Naive thymus-derived CD4-positive, alpha-beta T cell (primary cell): ENCODE data around the gene SPATA3. TPM values are rescaled to one million over a fixed set of nuclear protein-coding genes. Genes with fewer than 3 reads are reported as not detected.
"Not testable (repeated sequence)": the region's sequence is repeated elsewhere in the genome, so short reads cannot be mapped to it uniquely, and the experiment has no call there.

Experiments
- ATAC-seq: fragments of 150-1000 bp; cut with Tn5 transposase; 2 replicates; pipeline ENCODE4 v1.10.0; 2021; ENCODE audit warnings: mild to moderate bottlenecking, moderate library complexity
- CTCF ChIA-PET: fragments of 350-600 bp; sonication (Branson Sonifier 250); formaldehyde crosslinking; loops from one replicate; lab custom pipeline; 2021; ENCODE audit warnings: antibody characterized with exemption; lab: Charles Lee
- POLR2A ChIA-PET: fragments of 350-600 bp; sonication (Branson Sonifier 250); formaldehyde crosslinking; loops from one replicate; lab custom pipeline; 2021; ENCODE audit warnings: antibody characterized with exemption, inconsistent platforms; lab: Charles Lee
- DNase-seq, 9 donors: peaks; one replicate each; pipeline versions ENCODE4 v3.0.0 to v3.0.0-alpha.2; 2020 to 2022; ENCODE audit warnings: mixed read lengths in 1 of 9
- H3K27ac ChIP-seq: one replicate; pipeline ENCODE4 v1.7.0; 2013; ENCODE audit warnings: mild to moderate bottlenecking, low read depth, low read length, moderate library complexity
- H3K27me3 ChIP-seq, 2 donors: one replicate each; pipeline ENCODE4 v1.7.0; 2013; ENCODE audit warnings: low read length in 2 of 2, mild to moderate bottlenecking in 2 of 2, moderate library complexity in 2 of 2; ENCODE audit not compliant: control insufficient read depth in 2 of 2, insufficient read depth in 2 of 2
- H3K36me3 ChIP-seq, 3 experiments: 1 replicate in 2 of 3; 2 replicates in 1 of 3; pipeline ENCODE4 v1.7.0; 2013; ENCODE audit warnings: low read length in 3 of 3, mild to moderate bottlenecking in 3 of 3, moderate library complexity in 1 of 3; ENCODE audit not compliant: insufficient read depth in 3 of 3, control insufficient read depth in 2 of 3
- H3K4me1 ChIP-seq, 2 donors: one replicate each; pipeline ENCODE4 v1.7.0; 2013; ENCODE audit warnings: low read length in 2 of 2, mild to moderate bottlenecking in 2 of 2, moderate library complexity in 1 of 2; ENCODE audit not compliant: control insufficient read depth in 2 of 2, insufficient read depth in 2 of 2
- H3K4me3 ChIP-seq: 2 replicates; pipeline ENCODE4 v1.7.0; 2013; ENCODE audit warnings: mild to moderate bottlenecking, low read length
- H3K9me3 ChIP-seq, 3 experiments: 1 replicate in 2 of 3; 2 replicates in 1 of 3; pipeline ENCODE4 v1.7.0; 2013; ENCODE audit warnings: low read length in 3 of 3; ENCODE audit not compliant: control insufficient read depth in 2 of 3
- H3K27ac Mint-ChIP-seq, 9 donors: one replicate each; pipeline ENCODE4 v1.8.0; 2020 to 2022; ENCODE audit warnings: mixed read lengths in 9 of 9, mild to moderate bottlenecking in 8 of 9, moderate library complexity in 5 of 9, inconsistent platforms in 2 of 9
- H3K27me3 Mint-ChIP-seq, 5 donors: one replicate each; pipeline ENCODE4 v1.8.0; 2021 to 2022; ENCODE audit warnings: mixed read lengths in 5 of 5, mild to moderate bottlenecking in 1 of 5
- H3K36me3 Mint-ChIP-seq, 5 donors: one replicate each; pipeline ENCODE4 v1.8.0; 2020 to 2022; ENCODE audit warnings: mixed read lengths in 5 of 5, mild to moderate bottlenecking in 3 of 5, inconsistent platforms in 1 of 5
- H3K4me1 Mint-ChIP-seq, 7 donors: one replicate each; pipeline ENCODE4 v1.8.0; 2020 to 2022; ENCODE audit warnings: mixed read lengths in 7 of 7, mild to moderate bottlenecking in 3 of 7, inconsistent platforms in 1 of 7
- H3K4me3 Mint-ChIP-seq, 10 donors: one replicate each; pipeline ENCODE4 v1.8.0; 2020 to 2022; ENCODE audit warnings: mild to moderate bottlenecking in 10 of 10, mixed read lengths in 10 of 10, moderate library complexity in 6 of 10, inconsistent platforms in 2 of 10
- H3K9me3 Mint-ChIP-seq, 11 donors: one replicate each; pipeline ENCODE4 v1.8.0; 2020 to 2022; ENCODE audit warnings: mixed read lengths in 11 of 11, mild to moderate bottlenecking in 4 of 11, inconsistent platforms in 1 of 11, moderate library complexity in 1 of 11
- intact Hi-C, 2 donors: fragments of 100-400 bp; cut with micrococcal nuclease; formaldehyde crosslinking; loops; one replicate each; pipeline ENCODE4 v1.15.1; 2023
- polyA plus RNA-seq, 2 donors: library from polyadenylated mRNA; unstranded; fragments of 300-500 nt; fragmentation: Illumina TruSeq; gene quantifications; one replicate each; pipeline ENCODE4 v1.2.3, GENCODE V29; 2021
- total RNA-seq, 6 experiments: library from RNA in 5 of 6; stranded (reverse) in 5 of 6; gene quantifications; 1 replicate in 5 of 6; 2 replicates in 1 of 6; pipeline ENCODE4 v1.2.3 and lab custom pipeline; 2021 to 2026

SPATA3 gene
- total and polyA plus RNA-seq, 7 experiments from 2014 or later, result not detected

GRCh38 chr2:231013820-231014219 is 17.9 kb downstream of the SPATA3 start:
- H3K4me3 ChIP-seq, result no peak overlapping the region
- intact Hi-C loops, result no loop called here
- no peaks in the 10 kb centered on the region for H3K36me3 ChIP-seq
- Mint-ChIP-seq H3K9me3 (no peaks in the 10 kb centered on the region), H3K36me3 (peaks cover 0 to 8% (median 0%) of the 10 kb centered on the region in 5 donors), H3K4me3 (no peak overlapping the region), H3K27me3 (peaks cover 10 to 26% (median 18%) of the 10 kb centered on the region in 5 donors), H3K4me1 (no peaks in the 10 kb centered on the region), H3K27ac (no peak overlapping the region)
- DNase-seq (no peak), ATAC-seq (no peak)
- POLR2A ChIA-PET, result no interaction called here
- no peak overlapping the region for H3K27ac ChIP-seq
- no peaks in the 10 kb centered on the region for H3K27me3 ChIP-seq
- H3K4me1 ChIP-seq, result no peaks in the 10 kb centered on the region
- H3K9me3 ChIP-seq, result no peaks in the 10 kb centered on the region
- CTCF ChIA-PET, result interaction anchor here (0.7 kb wide), 1 partner anchor 17 kb away, joined by 3 read pairs; no protein-coding TSS in a partner anchor

DNA sequence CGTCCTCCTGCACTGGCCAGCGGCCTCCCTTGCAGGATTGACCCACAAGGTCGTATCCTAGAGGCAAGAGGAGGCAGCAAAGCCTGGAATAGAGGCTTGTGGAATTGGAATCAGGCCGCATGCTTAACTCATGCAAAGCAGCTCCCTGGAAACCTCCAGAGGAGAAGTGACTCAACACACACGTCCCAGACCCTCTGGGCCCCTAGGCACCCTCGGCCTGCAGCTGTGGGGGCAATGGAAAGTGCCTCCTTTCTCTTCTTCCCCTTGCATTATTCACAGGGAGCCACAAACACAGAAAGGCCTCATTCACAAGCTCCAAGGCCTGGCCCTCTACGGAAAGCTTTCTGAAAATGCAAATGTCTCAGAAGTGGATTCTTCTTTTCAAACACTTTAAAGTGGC is 19.6 kb downstream of the SPATA3 start:
- intact Hi-C loops, result no loop called here
- DNase-seq (no peak), ATAC-seq (no peak)
- CTCF ChIA-PET, result no interaction called here
- Mint-ChIP-seq H3K9me3 (no peaks in the 10 kb centered on the region), H3K27me3 (peaks cover 4 to 29% (median 18%) of the 10 kb centered on the region in 5 donors), H3K4me1 (no peaks in the 10 kb centered on the region), H3K27ac (no peak overlapping the region), H3K36me3 (peaks cover 0 to 12% (median 0%) of the 10 kb centered on the region in 5 donors), H3K4me3 (no peak overlapping the region)
- Histone ChIP-seq H3K9me3 (no peaks in the 10 kb centered on the region), H3K36me3 (no peaks in the 10 kb centered on the region), H3K4me3 (no peak overlapping the region), H3K27ac (no peak overlapping the region), H3K4me1 (no peaks in the 10 kb centered on the region), H3K27me3 (no peaks in the 10 kb centered on the region)
- POLR2A ChIA-PET, result no interaction called here

DNA sequence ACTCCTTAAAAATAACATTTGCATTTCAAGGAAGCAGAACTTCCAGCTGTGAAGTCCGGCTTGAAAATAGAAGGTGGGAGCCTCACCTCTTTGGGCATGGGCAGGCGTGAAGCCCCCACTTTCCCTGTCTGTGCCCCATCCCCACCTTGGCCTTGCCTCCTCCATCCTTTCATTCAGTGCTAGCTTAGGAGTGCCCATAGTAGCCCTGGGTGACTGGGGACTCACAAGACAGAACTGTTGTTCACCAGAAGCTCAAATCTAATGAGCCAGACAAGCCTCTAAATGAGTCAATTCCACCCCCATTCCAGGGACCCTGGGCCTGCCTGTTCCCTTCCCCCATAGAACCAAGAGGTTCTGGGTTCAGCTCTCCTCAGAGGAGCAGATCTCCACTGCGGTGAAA is 20.0 kb downstream of the SPATA3 start:
- H3K36me3 Mint-ChIP-seq, result peaks cover 0 to 12% (median 0%) of the 10 kb centered on the region in 5 donors
- H3K27me3 Mint-ChIP-seq, result peaks cover 4 to 32% (median 18%) of the 10 kb centered on the region in 5 donors
- H3K9me3 Mint-ChIP-seq, result no peaks in the 10 kb centered on the region
- Histone ChIP-seq H3K36me3 (no peaks in the 10 kb centered on the region), H3K27me3 (no peaks in the 10 kb centered on the region), H3K4me1 (no peaks in the 10 kb centered on the region), H3K27ac (no peak overlapping the region), H3K9me3 (no peaks in the 10 kb centered on the region), H3K4me3 (no peak overlapping the region)
- ChIA-PET CTCF (interaction anchor here (0.9 kb wide), 1 partner anchor 11 kb away, joined by 5 read pairs; no protein-coding TSS in a partner anchor), POLR2A (no interaction called here)
- DNase-seq (no peak), ATAC-seq (no peak)
- intact Hi-C loops, result no loop called here
- H3K27ac Mint-ChIP-seq, result no peak overlapping the region
- H3K4me3 Mint-ChIP-seq, result no peak overlapping the region
- no peaks in the 10 kb centered on the region for H3K4me1 Mint-ChIP-seq

DNA sequence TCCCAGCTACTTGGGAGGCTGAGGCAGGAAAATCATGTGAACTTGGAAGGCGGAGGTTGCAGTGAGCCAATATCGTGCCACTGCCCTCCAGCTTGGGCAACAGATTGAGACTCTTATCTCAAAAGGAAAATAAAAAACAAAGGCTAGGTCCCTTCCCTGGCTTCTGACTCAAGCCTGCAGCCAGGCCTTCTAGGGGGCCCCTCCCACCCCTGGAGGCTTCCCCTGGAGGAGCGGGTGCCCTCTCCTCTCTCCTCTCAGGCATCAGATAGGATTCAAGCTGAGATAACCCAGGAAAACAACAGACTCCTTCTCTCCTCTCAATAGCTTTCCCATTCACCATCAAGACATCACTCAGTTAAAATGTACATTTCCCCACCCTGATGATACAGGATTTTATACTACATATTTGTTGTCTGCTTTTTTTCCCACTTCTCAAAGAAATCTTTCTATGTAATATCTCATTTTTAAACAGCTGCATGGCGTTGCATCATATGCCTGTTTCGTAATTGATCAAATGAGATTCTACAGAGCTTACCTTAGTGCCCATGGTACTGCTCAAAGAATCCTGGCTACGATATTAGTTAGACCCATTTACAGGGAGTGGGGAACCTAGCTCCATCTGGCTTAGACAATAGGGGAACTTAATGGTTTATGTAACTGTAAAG is 20.8 kb downstream of the SPATA3 start:
- H3K27me3 Mint-ChIP-seq, result peaks cover 4 to 33% (median 18%) of the 10 kb centered on the region in 5 donors
- no peak for ATAC-seq
- no peak for DNase-seq
- Histone ChIP-seq H3K9me3 (no peaks in the 10 kb centered on the region), H3K27me3 (no peaks in the 10 kb centered on the region), H3K27ac (no peak overlapping the region), H3K4me1 (no peaks in the 10 kb centered on the region), H3K4me3 (no peak overlapping the region), H3K36me3 (no peaks in the 10 kb centered on the region)
- H3K4me3 Mint-ChIP-seq, result no peak overlapping the region
- POLR2A ChIA-PET, result no interaction called here
- H3K27ac Mint-ChIP-seq, result no peak overlapping the region
- CTCF ChIA-PET, result interaction anchor here (0.9 to 1.1 kb wide), 2 partner anchors 10 to 24 kb away, joined by 3 to 5 read pairs; no protein-coding TSS in a partner anchor
- intact Hi-C loops, result no loop called here
- peaks cover 0 to 1% (median 0%) of the 10 kb centered on the region in 11 donors for H3K9me3 Mint-ChIP-seq
- H3K36me3 Mint-ChIP-seq, result peaks cover 0 to 12% (median 0%) of the 10 kb centered on the region in 5 donors
- H3K4me1 Mint-ChIP-seq, result no peaks in the 10 kb centered on the region

GRCh38 chr2:231017231-231017598 is 21.3 kb downstream of the SPATA3 start:
- Mint-ChIP-seq H3K9me3 (peaks cover 0 to 1% (median 0%) of the 10 kb centered on the region in 11 donors), H3K27me3 (peaks cover 4 to 30% (median 20%) of the 10 kb centered on the region in 5 donors)
- DNase-seq, result no peak

DNA sequence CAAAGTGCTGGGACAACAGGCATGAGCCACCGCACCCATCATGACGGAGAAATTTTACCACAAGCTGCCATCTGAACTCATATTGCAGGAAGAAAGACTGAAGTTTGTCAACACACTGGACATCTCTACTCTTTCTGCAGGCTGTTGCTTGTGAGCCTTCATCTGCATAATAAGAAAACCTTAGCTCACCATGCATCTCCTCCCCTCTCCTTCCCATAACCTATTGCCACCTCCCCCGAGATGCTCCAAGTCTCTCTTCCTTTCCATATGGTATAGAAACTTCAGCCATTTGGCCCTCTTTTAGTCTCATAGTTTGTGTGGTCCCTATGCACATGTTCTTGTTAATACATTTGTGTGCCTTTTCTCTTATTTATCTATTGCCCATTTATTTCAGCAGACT is 22.3 kb downstream of the SPATA3 start:
- peaks cover 4 to 26% (median 16%) of the 10 kb centered on the region in 5 donors for H3K27me3 Mint-ChIP-seq
- H3K4me1 Mint-ChIP-seq, result no peaks in the 10 kb centered on the region
- H3K27ac ChIP-seq, result no peak overlapping the region

More at GRCh38 chr2:231017231-231017598, 21.3 kb downstream of the SPATA3 start:
- H3K27me3 ChIP-seq, result no peaks in the 10 kb centered on the region
- no peak for ATAC-seq
- no peaks in the 10 kb centered on the region for H3K4me1 ChIP-seq
- Mint-ChIP-seq H3K4me3 (no peak overlapping the region), H3K4me1 (no peaks in the 10 kb centered on the region), H3K27ac (peak overlapping the region in 1 of 9 donors; percentile 11), H3K36me3 (peaks cover 0 to 12% (median 0%) of the 10 kb centered on the region in 5 donors)
- H3K9me3 ChIP-seq, result no peaks in the 10 kb centered on the region
- H3K4me3 ChIP-seq, result no peak overlapping the region
- no peak overlapping the region for H3K27ac ChIP-seq
- CTCF ChIA-PET, result interaction anchor here (1.1 kb wide), 1 partner anchor 25 kb away, joined by 3 read pairs; no protein-coding TSS in a partner anchor
- intact Hi-C loops, result no loop called here
- H3K36me3 ChIP-seq, result no peaks in the 10 kb centered on the region
- POLR2A ChIA-PET, result no interaction called here

GRCh38 chr2:231025059-231025458 is 29.1 kb downstream of the SPATA3 start:
- H3K27me3 Mint-ChIP-seq, H3K9me3 ChIP-seq, H3K4me1 ChIP-seq, POLR2A ChIA-PET, H3K4me3 Mint-ChIP-seq, H3K27me3 ChIP-seq, H3K36me3 ChIP-seq, H3K4me1 Mint-ChIP-seq, intact Hi-C loops, H3K9me3 Mint-ChIP-seq, H3K4me3 ChIP-seq, H3K36me3 Mint-ChIP-seq, H3K27ac ChIP-seq, ATAC-seq, DNase-seq, H3K27ac Mint-ChIP-seq, CTCF ChIA-PET: not testable (repeated sequence)

More for the DNA sequence above, 22.3 kb downstream of the SPATA3 start:
- intact Hi-C loops, result no loop called here
- DNase-seq, result no peak
- Histone ChIP-seq H3K4me3 (no peak overlapping the region), H3K36me3 (no peaks in the 10 kb centered on the region), H3K27me3 (no peaks in the 10 kb centered on the region), H3K4me1 (no peaks in the 10 kb centered on the region), H3K9me3 (no peaks in the 10 kb centered on the region)
- no peak overlapping the region for H3K27ac Mint-ChIP-seq
- ChIA-PET CTCF (no interaction called here), POLR2A (no interaction called here)
- peaks cover 0 to 12% (median 0%) of the 10 kb centered on the region in 5 donors for H3K36me3 Mint-ChIP-seq
- H3K9me3 Mint-ChIP-seq, result peaks cover 0 to 1% (median 0%) of the 10 kb centered on the region in 11 donors
- H3K4me3 Mint-ChIP-seq, result no peak overlapping the region
- no peak for ATAC-seq
